ENCODE data around the gene ZMYND11. TPM values are rescaled to one million over a fixed set of nuclear protein-coding genes. Genes with fewer than 3 reads are reported as not detected.

ZMYND11 gene
- 10 to 100 TPM; 55.6 to 95.1 (median 70.8) TPM for total RNA-seq

- TF ChIP-seq, protein P1, sequence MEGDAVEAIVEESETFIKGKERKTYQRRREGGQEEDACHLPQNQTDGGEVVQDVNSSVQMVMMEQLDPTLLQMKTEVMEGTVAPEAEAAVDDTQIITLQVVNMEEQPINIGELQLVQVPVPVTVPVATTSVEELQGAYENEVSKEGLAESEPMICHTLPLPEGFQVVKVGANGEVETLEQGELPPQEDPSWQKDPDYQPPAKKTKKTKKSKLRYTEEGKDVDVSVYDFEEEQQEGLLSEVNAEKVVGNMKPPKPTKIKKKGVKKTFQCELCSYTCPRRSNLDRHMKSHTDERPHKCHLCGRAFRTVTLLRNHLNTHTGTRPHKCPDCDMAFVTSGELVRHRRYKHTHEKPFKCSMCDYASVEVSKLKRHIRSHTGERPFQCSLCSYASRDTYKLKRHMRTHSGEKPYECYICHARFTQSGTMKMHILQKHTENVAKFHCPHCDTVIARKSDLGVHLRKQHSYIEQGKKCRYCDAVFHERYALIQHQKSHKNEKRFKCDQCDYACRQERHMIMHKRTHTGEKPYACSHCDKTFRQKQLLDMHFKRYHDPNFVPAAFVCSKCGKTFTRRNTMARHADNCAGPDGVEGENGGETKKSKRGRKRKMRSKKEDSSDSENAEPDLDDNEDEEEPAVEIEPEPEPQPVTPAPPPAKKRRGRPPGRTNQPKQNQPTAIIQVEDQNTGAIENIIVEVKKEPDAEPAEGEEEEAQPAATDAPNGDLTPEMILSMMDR (IDR thresholded peaks at IDR 0.05; ENCODE audit: low read depth): no peak
Observed at GRCh38 chr10:135132-135600, at the start of gene ZMYND11. Gene ZMYND11 (plus strand): TSS chr10:135455. CDS start chr10:180013, 44,558 bp downstream.

DNA sequence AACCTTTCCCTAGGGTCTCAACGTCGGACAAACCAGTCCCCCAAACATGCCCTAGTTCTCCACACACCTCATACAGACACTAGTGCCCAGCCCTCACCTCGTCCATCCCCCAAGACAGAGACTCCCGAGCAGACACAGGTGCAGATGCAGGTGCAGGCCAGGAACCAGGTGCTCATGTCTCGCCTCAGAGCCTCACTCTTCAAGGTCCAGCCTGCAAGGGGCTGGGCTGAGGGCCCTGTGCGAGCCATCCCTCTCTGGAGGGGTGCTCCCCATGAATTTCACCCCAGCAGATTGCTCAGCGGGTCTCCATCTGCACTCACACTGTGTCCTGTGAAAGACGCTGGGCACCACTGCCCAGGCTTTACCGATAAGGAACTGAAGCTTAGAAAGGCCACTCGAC, 49.2 kb upstream of the ZMYND11 start:
- TF ChIP-seq, protein P1 (IDR thresholded peaks at IDR 0.05; ENCODE audit: low read depth): no peak

- TF ChIP-seq, protein P1 (IDR thresholded peaks at IDR 0.05; ENCODE audit: low read depth): no peak
Observed at GRCh38 chr10:87177-88080, 47.8 kb upstream of the ZMYND11 start.

DNA sequence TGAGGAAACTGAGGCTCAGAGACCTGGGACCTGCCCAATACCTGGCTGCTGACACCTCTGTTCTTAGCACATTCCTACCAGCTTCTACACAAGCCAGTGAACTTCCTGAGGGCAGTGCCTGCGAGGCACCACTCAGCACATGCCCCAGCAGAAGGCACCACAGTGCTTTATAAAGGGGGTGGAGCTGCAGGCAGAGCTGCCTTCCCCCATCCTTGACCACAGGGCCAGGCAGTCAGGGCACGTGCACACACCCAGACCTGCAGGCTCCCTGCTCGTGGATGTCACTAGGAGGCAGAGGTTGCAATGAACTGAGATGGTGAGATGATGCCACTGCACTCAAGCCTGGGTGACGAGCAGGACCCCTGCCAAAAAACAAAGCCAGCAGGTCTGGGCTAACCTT, 47.0 kb upstream of the ZMYND11 start:
- TF ChIP-seq, protein P1 (IDR thresholded peaks at IDR 0.05; ENCODE audit: low read depth): no peak

DNA sequence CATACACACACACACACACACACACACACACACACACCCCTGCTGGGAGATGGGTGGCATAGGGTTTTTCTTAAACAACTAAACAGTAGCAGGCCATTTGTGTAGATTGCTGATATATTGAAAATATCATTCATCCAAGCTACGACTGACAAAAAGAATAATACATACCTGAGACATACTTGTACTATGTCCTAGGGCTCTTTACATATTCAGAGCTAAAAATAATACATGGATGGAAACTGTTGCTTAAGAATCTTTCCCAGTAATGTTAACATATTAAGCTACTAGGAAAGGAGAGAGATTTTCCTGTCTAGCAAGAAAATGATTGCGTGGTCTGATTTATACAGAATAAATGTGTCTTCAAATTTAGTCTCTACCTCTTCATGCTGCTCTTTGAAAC, 46.0 kb upstream of the ZMYND11 start:
- TF ChIP-seq, protein P1 (IDR thresholded peaks at IDR 0.05; ENCODE audit: low read depth): no peak

DNA sequence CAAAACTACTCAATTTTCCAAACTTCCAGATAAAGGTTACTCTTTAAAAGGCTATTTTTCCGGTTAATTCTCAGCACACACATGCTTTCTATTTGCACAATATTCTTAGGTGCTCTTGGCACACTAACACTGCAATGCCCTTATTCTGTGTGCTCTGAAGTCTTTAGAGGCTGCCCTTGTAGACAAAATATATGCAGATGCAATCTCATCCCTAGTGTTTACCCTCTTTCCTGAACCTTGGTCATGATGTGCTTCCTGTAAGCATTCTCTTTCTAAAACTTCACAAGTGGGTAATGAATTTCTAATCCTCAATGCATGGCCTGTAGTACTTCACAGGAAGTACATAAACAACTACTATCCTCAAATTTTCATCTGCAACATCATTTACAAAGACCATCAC, 45.1 kb upstream of the ZMYND11 start:
- TF ChIP-seq, protein P1 (IDR thresholded peaks at IDR 0.05; ENCODE audit: low read depth): no peak

GRCh38 chr10:91313-91712, 43.9 kb upstream of the ZMYND11 start:
- TF ChIP-seq, protein P1 (IDR thresholded peaks at IDR 0.05; ENCODE audit: low read depth): no peak
